IMR-90 (cell line): ENCODE measurements around the gene SPATA9. TPM values are rescaled to one million over a fixed set of nuclear protein-coding genes. Genes with fewer than 3 reads are reported as not detected.

Source experiments
- ATAC-seq: fragments of 200-7000 bp; cut with Tn5 transposase; 2 replicates; pipeline ENCODE4 v1.9.1; 2020; ENCODE audit warnings: low read depth, mild to moderate bottlenecking, moderate library complexity
- BruUV-seq: library from RNA; stranded (reverse); fragments of 400-500 nt; replicated peaks from 2 replicates; lab custom pipeline; 2021; lab: Mats Ljungman, UMichigan
- CTCF ChIA-PET: fragments of 300-600 bp; formaldehyde crosslinking; extraction: SDS; loops from one replicate; lab custom pipeline; 2021; ENCODE audit warnings: antibody characterized with exemption; lab: Yijun Ruan, JAX
- POLR2A ChIA-PET: fragments of 300-600 bp; sonication (Branson Sonifier 250); formaldehyde crosslinking; loops from one replicate; lab custom pipeline; 2022; ENCODE audit warnings: antibody characterized with exemption; ENCODE audit not compliant: unreplicated experiment; lab: Charles Lee
- DNase-seq: peaks from one replicate; pipeline ENCODE4 v3.0.0; 2013
- H2AFZ ChIP-seq: replicated peaks from 2 replicates; pipeline ENCODE3; 2013; ENCODE audit warnings: low read length, mild to moderate bottlenecking; ENCODE audit not compliant: poor library complexity
- H2AK5ac ChIP-seq: 2 replicates; pipeline ENCODE4 v1.6.1; 2013; ENCODE audit warnings: low read depth, low read length, inconsistent platforms
- H2AK9ac ChIP-seq: replicated peaks from 2 replicates; pipeline ENCODE3; 2013; ENCODE audit warnings: mild to moderate bottlenecking, low read depth, low read length, moderate library complexity; ENCODE audit not compliant: poor library complexity
- H2BK120ac ChIP-seq: 2 replicates; pipeline ENCODE4 v1.6.1; 2013; ENCODE audit warnings: low read depth, low read length, inconsistent platforms
- H2BK15ac ChIP-seq: 3 replicates; pipeline ENCODE4 v1.6.1; 2013; ENCODE audit warnings: low read depth, low read length, inconsistent platforms
- H2BK20ac ChIP-seq: 2 replicates; pipeline ENCODE4 v1.6.1; 2013; ENCODE audit warnings: low read depth, mild to moderate bottlenecking, inconsistent platforms, low read length, moderate library complexity
- H2BK5ac ChIP-seq: 2 replicates; pipeline ENCODE4 v1.6.1; 2013; ENCODE audit warnings: mild to moderate bottlenecking, low read depth, low read length, inconsistent platforms; ENCODE audit not compliant: poor library complexity, severe bottlenecking
- H3K14ac ChIP-seq: replicated peaks from 2 replicates; pipeline ENCODE4 v1.6.1; 2013; ENCODE audit warnings: low read depth, low read length, inconsistent platforms
- H3K18ac ChIP-seq: 2 replicates; pipeline ENCODE4 v1.6.1; 2013; ENCODE audit warnings: low read depth, low read length, control low read depth
- H3K23ac ChIP-seq: 2 replicates; pipeline ENCODE4 v1.6.1; 2013; ENCODE audit warnings: low read depth, low read length, inconsistent platforms
- H3K27ac ChIP-seq: 2 replicates; pipeline ENCODE4 v1.5.1; 2013; ENCODE audit warnings: mild to moderate bottlenecking, control low read depth, low read length; ENCODE audit not compliant: insufficient read depth
- H3K27me3 ChIP-seq: 2 replicates; pipeline ENCODE4 v1.6.1; 2013; ENCODE audit warnings: low read length; ENCODE audit not compliant: control insufficient read depth, insufficient read depth
- H3K36me3 ChIP-seq: 2 replicates; pipeline ENCODE4 v1.6.1; 2013; ENCODE audit warnings: low read length, mixed read lengths; ENCODE audit not compliant: control insufficient read depth, insufficient read depth
- H3K4ac ChIP-seq: 2 replicates; pipeline ENCODE4 v1.6.1; 2013; ENCODE audit warnings: low read depth, low read length, inconsistent platforms
- H3K4me1 ChIP-seq: 2 replicates; pipeline ENCODE4 v1.6.1; 2013; ENCODE audit warnings: low read length, mixed read lengths; ENCODE audit not compliant: control insufficient read depth, insufficient read depth
- H3K4me2 ChIP-seq: 2 replicates; pipeline ENCODE4 v1.6.1; 2013; ENCODE audit warnings: low read depth, mild to moderate bottlenecking, control low read depth, low read length, moderate library complexity
- H3K4me3 ChIP-seq: 2 replicates; pipeline ENCODE4 v1.5.1; 2013; ENCODE audit warnings: low read depth, mild to moderate bottlenecking, control low read depth, low read length, moderate library complexity; ENCODE audit not compliant: insufficient read depth
- H3K56ac ChIP-seq: 2 replicates; pipeline ENCODE4 v1.6.1; 2013; ENCODE audit warnings: low read length, inconsistent platforms; ENCODE audit not compliant: insufficient read depth; ENCODE audit errors: extremely low read depth
- H3K79me1 ChIP-seq, 2 experiments: 2 replicates each; pipeline ENCODE4 v1.6.1; 2013; ENCODE audit warnings: low read length in 2 of 2, inconsistent platforms in 1 of 2, low read depth in 1 of 2
- H3K9ac ChIP-seq: 2 replicates; pipeline ENCODE4 v1.6.1; 2013; ENCODE audit warnings: low read depth, low read length, control low read depth
- H3K9me1 ChIP-seq: 2 replicates; pipeline ENCODE4 v1.6.1; 2013; ENCODE audit warnings: low read length, inconsistent platforms; ENCODE audit not compliant: insufficient read depth
- H3K9me3 ChIP-seq: 2 replicates; pipeline ENCODE4 v1.6.1; 2013; ENCODE audit warnings: low read length; ENCODE audit not compliant: control insufficient read depth, insufficient read depth
- H4K20me1 ChIP-seq: 2 replicates; pipeline ENCODE4 v1.6.1; 2013; ENCODE audit warnings: low read length, inconsistent platforms; ENCODE audit not compliant: insufficient read depth
- H4K5ac ChIP-seq: 2 replicates; pipeline ENCODE4 v1.6.1; 2013; ENCODE audit warnings: mild to moderate bottlenecking, low read depth, low read length, control low read depth
- H4K8ac ChIP-seq, 2 experiments: 2 replicates each; pipeline ENCODE4 v1.6.1; 2013; ENCODE audit warnings: low read depth in 2 of 2, low read length in 2 of 2, control low read depth in 1 of 2, inconsistent platforms in 1 of 2
- H4K91ac ChIP-seq: 2 replicates; pipeline ENCODE4 v1.6.1; 2013; ENCODE audit warnings: low read depth, low read length, inconsistent platforms; ENCODE audit not compliant: insufficient read depth
- BHLHE40 ChIP-seq: fragments of 150-350 bp; IDR thresholded peaks from 2 replicates; pipeline ENCODE4 v1.6.1; 2016; ENCODE audit warnings: mild to moderate bottlenecking, low read depth, low read length
- CEBPB ChIP-seq: IDR thresholded peaks from 2 replicates; pipeline ENCODE4 v1.6.1; 2012; ENCODE audit warnings: low read depth, low read length, improper control_type of control experiment
- MAFK ChIP-seq: IDR thresholded peaks from 2 replicates; pipeline ENCODE4 v1.6.1; 2012; ENCODE audit warnings: low read depth, low read length, improper control_type of control experiment
- RAD21 ChIP-seq: IDR thresholded peaks from 2 replicates; pipeline ENCODE4 v1.6.1; 2012; ENCODE audit warnings: low read length, improper control_type of control experiment
- RFX5 ChIP-seq: IDR thresholded peaks from 2 replicates; pipeline ENCODE4 v1.8.0; 2012; ENCODE audit warnings: low read depth, mild to moderate bottlenecking, low read length, moderate library complexity
- SMC3 ChIP-seq: fragments of 150-350 bp; IDR thresholded peaks from 2 replicates; pipeline ENCODE4 v1.6.1; 2016; ENCODE audit warnings: low read depth, mild to moderate bottlenecking, antibody characterized with exemption, low read length, moderate library complexity
- dilution Hi-C: fragments of 300-500 bp; cut with HindIII; formaldehyde crosslinking; loops from one replicate; pipeline ENCODE4 v1.14.3; 2018; ENCODE audit warnings: low sequenced_read_pairs; ENCODE audit not compliant: unreplicated experiment
- in situ Hi-C: fragments of 300-500 bp; cut with MboI; formaldehyde crosslinking; loops from 3 replicates; pipeline ENCODE4 v1.14.3; 2019; ENCODE audit warnings: low sequenced_read_pairs, inconsistent platforms, mixed read lengths
- intact Hi-C: fragments of 100-400 bp; cut with micrococcal nuclease; formaldehyde crosslinking; loops from 2 replicates; pipeline ENCODE4 v1.10.0; 2022
- polyA plus RNA-seq, 3 experiments: library from polyadenylated mRNA; depleted of rRNA; stranded (reverse); fragments of >200 nt; gene quantifications; 2 replicates each; pipeline ENCODE4 v1.2.3, GENCODE V29; 2012; ENCODE audit warnings: low replicate concordance in 1 of 3
- total RNA-seq: library from RNA; depleted of rRNA; stranded (reverse); fragments of >200 nt; gene quantifications from 2 replicates; pipeline ENCODE4 v1.2.3, GENCODE V29; 2012
- TF ChIP-seq, protein P1 (sequence below): fragments of 150-350 bp; IDR thresholded peaks from 2 replicates; pipeline ENCODE4 v1.6.1; 2016; ENCODE audit warnings: low read depth, mild to moderate bottlenecking, low read length, moderate library complexity, borderline replicate concordance
- TF ChIP-seq, protein P2 (sequence below): fragments of 150-350 bp; IDR thresholded peaks from 2 replicates; pipeline ENCODE4 v1.6.1; 2017; ENCODE audit warnings: mild to moderate bottlenecking, antibody characterized with exemption, low read length, low read depth
- TF ChIP-seq, protein P3 (sequence below): conservative IDR thresholded peaks from 2 replicates; pipeline ENCODE4 v1.5.1; 2012; ENCODE audit warnings: mild to moderate bottlenecking, low read depth, low read length, improper control_type of control experiment

The SPATA9 gene
- total and polyA plus RNA-seq, 2 of the 4 experiments (the other 2 are of a cell fraction), result 0.72 to 0.86 TPM

DNA sequence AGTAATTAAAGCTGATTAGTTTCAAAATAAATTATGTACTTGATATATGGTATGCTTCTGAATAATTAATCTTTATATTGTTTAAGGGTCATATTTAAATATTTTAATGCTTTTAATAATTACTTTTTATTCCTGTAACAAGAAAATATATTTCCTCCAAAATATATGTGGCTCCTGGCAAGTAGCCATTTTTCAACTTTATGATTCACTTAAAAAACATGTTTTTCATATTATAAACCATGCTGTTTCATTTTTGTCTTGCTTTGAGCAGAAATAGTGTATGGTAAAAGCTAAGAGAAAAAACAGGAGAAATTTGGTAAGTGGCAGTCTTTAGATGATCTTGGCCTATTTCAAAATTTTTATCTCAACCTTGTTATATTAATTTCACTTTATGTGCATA is 14.6 kb downstream of the SPATA9 start:
- no peaks in the 10 kb centered on the region for H3K27me3 ChIP-seq
- H3K18ac ChIP-seq, result no peak overlapping the region
- no peak overlapping the region for H2BK5ac ChIP-seq
- no peaks in the 10 kb centered on the region for H4K20me1 ChIP-seq
- H2AK5ac ChIP-seq, result no peak overlapping the region
- H2BK15ac ChIP-seq, result no peak overlapping the region
- no peak overlapping the region for H2AK9ac ChIP-seq
- H3K4me2 ChIP-seq, result no peak overlapping the region
- dilution Hi-C loops (no loop called here), intact Hi-C loops (no loop called here), in situ Hi-C loops (loop anchor here (5.0 to 10.0 kb wide), 2 partner anchors 64 to 177 kb away; partner anchors contain the start of gene RHOBTB3)
- no peak overlapping the region for H3K14ac ChIP-seq
- H4K91ac ChIP-seq, result no peak overlapping the region
- H3K36me3 ChIP-seq, result no peaks in the 10 kb centered on the region
- no peak overlapping the region for H4K5ac ChIP-seq
- no TSS peak for BruUV-seq
- no peak overlapping the region for H3K23ac ChIP-seq
- no peak overlapping the region for H2AFZ ChIP-seq
- peak; percentile 54 for DNase-seq
- H3K9ac ChIP-seq, result no peak overlapping the region
- no peak overlapping the region for H4K8ac ChIP-seq
- H3K4me1 ChIP-seq, result peaks cover 17% of the 10 kb centered on the region
- ChIA-PET CTCF (interaction anchor here (1.1 kb wide), 1 partner anchor 178 kb away, joined by 3 read pairs; no protein-coding TSS in a partner anchor), POLR2A (no interaction called here)
- no peak overlapping the region for H3K4me3 ChIP-seq
- H3K9me1 ChIP-seq, result peaks cover 4% of the 10 kb centered on the region
- no peak for ATAC-seq
- no peak overlapping the region for H2BK20ac ChIP-seq
- H3K56ac ChIP-seq, result no peak overlapping the region
- H3K4ac ChIP-seq, result no peak overlapping the region
- TF ChIP-seq BHLHE40, result no peak
- no peak for TF ChIP-seq CEBPB
- no peak for TF ChIP-seq SMC3
- no peak for TF ChIP-seq RAD21
- TF ChIP-seq, protein P1, sequence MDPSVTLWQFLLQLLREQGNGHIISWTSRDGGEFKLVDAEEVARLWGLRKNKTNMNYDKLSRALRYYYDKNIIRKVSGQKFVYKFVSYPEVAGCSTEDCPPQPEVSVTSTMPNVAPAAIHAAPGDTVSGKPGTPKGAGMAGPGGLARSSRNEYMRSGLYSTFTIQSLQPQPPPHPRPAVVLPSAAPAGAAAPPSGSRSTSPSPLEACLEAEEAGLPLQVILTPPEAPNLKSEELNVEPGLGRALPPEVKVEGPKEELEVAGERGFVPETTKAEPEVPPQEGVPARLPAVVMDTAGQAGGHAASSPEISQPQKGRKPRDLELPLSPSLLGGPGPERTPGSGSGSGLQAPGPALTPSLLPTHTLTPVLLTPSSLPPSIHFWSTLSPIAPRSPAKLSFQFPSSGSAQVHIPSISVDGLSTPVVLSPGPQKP, result no peak
- TF ChIP-seq RFX5, result no peak
- no peak for TF ChIP-seq MAFK
- TF ChIP-seq, protein P2, sequence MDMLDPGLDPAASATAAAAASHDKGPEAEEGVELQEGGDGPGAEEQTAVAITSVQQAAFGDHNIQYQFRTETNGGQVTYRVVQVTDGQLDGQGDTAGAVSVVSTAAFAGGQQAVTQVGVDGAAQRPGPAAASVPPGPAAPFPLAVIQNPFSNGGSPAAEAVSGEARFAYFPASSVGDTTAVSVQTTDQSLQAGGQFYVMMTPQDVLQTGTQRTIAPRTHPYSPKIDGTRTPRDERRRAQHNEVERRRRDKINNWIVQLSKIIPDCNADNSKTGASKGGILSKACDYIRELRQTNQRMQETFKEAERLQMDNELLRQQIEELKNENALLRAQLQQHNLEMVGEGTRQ, result no peak
- TF ChIP-seq, protein P3, sequence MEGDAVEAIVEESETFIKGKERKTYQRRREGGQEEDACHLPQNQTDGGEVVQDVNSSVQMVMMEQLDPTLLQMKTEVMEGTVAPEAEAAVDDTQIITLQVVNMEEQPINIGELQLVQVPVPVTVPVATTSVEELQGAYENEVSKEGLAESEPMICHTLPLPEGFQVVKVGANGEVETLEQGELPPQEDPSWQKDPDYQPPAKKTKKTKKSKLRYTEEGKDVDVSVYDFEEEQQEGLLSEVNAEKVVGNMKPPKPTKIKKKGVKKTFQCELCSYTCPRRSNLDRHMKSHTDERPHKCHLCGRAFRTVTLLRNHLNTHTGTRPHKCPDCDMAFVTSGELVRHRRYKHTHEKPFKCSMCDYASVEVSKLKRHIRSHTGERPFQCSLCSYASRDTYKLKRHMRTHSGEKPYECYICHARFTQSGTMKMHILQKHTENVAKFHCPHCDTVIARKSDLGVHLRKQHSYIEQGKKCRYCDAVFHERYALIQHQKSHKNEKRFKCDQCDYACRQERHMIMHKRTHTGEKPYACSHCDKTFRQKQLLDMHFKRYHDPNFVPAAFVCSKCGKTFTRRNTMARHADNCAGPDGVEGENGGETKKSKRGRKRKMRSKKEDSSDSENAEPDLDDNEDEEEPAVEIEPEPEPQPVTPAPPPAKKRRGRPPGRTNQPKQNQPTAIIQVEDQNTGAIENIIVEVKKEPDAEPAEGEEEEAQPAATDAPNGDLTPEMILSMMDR, result no peak
- H3K27ac ChIP-seq, result no peak overlapping the region
- peaks cover 0 to 7% of the 10 kb centered on the region in 2 experiments; a peak in 1 of 4 replicates for H3K79me1 ChIP-seq
- H2BK120ac ChIP-seq, result no peak overlapping the region
- H3K9me3 ChIP-seq, result no peaks in the 10 kb centered on the region
